Subcutaneous adipose tissue (tissue), 4 donors: ENCODE measurements around the gene PFDN6. TPM values are rescaled to one million over a fixed set of nuclear protein-coding genes. Genes with fewer than 3 reads are reported as not detected.

Experiments used
- total RNA-seq, 4 donors: library from RNA; depleted of rRNA; stranded (reverse); fragments of >200 nt; gene quantifications; one replicate each; pipeline ENCODE4 v1.1.0, GENCODE V29; 2016
- TF ChIP-seq, protein P1 (sequence below): fragments of 450-650 bp; IDR thresholded peaks from one replicate; pipeline ENCODE4 v1.5.1; 2016; ENCODE audit warnings: low read depth, mild to moderate bottlenecking, control low read depth, antibody characterized with exemption, moderate library complexity

The PFDN6 gene
- total RNA-seq, 4 donors from 2014 or later = 17.1 to 31.0 (median 23.4) TPM

DNA sequence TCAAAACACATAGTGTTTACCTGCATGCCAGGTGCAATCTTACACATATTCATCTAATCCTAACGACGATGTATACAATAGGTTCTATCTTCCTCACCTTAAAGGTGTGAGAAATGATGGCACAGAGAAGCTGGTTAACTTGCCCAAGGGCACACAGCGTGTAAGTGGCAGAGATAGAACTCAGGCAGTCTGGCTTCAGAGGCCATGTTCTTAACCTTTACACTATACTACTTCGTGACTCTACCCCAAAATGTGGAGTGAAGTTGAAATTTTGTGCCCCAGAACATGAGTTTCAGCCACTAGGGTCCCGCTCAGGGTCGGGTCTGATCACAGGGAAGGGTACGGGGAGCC, 18.3 kb upstream of the PFDN6 start:
- TF ChIP-seq, protein P1, sequence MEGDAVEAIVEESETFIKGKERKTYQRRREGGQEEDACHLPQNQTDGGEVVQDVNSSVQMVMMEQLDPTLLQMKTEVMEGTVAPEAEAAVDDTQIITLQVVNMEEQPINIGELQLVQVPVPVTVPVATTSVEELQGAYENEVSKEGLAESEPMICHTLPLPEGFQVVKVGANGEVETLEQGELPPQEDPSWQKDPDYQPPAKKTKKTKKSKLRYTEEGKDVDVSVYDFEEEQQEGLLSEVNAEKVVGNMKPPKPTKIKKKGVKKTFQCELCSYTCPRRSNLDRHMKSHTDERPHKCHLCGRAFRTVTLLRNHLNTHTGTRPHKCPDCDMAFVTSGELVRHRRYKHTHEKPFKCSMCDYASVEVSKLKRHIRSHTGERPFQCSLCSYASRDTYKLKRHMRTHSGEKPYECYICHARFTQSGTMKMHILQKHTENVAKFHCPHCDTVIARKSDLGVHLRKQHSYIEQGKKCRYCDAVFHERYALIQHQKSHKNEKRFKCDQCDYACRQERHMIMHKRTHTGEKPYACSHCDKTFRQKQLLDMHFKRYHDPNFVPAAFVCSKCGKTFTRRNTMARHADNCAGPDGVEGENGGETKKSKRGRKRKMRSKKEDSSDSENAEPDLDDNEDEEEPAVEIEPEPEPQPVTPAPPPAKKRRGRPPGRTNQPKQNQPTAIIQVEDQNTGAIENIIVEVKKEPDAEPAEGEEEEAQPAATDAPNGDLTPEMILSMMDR = no peak

DNA sequence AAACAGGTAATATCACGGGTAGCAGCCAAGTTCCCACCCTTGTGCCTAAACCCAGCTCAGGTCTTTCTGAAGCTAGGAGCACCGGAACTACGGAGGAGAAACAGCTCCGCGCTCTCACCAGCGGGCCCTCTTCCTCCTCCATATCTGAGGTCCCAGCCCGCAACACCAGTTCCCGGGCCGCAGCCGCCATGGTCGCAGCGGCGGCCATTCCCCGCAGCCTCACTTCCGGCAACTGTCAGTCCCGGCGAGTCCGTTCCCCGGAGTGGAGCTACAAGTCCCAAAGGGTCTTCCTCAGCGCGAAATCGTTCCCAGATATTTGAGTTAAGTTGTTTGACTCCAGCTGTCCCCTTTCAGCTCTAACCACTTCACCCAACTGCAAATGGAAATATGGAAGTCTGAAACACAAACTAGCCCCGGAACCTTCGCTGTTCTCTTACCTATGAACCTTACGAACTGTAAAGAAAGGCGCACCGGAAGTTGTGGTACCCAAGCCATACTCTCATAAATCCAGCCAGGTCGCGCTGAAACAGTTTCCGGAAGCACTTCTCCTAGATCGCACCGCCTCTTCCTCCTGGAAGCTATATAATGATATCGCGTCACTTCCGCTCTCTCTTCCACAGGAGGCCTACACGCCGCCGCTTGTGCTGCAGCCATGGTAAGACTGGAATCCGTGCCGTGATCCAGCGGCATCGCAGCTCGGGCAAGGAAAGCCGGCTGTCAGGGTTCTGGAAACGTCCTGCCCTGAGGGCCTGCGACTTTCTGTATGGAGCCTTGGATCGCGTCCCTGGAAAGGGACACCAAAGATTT, 17.7 kb upstream of the PFDN6 start, which contains the start of the genes RPS18 and VPS52:
Gene RPS18, plus strand, starts transcription at position 608 of the 807 bp plus-strand sequence. Its CDS starts 45 bp downstream, at position 653.
Gene VPS52, minus strand, starts transcription at position 409 of the 807 bp plus-strand sequence. Its CDS starts 201 bp downstream, at position 208.
- TF ChIP-seq, protein P1 = no peak

DNA sequence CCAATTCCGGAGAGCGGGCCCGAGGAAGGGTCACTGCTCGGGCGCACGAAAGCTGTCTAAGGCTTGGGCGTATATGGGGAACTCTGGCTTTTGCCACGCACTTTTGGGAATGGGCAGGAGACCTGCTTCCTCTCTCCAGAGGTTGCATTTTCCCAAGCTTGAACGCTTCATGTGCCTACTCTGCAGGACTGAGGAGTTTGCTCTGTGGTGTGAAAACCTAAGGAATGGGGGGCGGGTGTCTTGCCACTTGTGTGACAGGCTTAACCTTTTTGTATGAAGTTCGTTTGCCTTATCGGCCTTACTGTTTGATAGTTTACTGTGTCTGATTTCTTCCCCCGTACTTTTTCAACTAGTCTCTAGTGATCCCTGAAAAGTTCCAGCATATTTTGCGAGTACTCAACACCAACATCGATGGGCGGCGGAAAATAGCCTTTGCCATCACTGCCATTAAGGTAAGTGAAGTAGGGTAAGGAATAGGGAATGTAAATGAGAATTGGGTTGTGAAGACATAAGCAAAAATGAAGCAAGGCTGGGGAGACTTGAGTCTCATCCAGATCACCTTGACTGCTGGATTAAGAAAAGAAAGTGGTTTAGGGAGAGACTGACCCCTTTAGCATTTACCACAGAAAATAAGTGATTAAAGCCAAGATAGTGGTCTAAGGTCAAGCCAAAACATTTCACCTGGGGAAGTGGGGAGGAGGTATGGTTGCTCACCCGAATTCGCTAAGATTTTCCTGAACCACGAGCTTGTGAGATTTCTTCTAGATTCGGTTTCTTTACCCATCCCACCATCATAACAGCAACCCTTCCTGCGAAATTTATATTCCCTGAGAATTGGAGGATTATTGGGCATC, 16.9 kb upstream of the PFDN6 start:
- TF ChIP-seq, protein P1 = no peak

DNA sequence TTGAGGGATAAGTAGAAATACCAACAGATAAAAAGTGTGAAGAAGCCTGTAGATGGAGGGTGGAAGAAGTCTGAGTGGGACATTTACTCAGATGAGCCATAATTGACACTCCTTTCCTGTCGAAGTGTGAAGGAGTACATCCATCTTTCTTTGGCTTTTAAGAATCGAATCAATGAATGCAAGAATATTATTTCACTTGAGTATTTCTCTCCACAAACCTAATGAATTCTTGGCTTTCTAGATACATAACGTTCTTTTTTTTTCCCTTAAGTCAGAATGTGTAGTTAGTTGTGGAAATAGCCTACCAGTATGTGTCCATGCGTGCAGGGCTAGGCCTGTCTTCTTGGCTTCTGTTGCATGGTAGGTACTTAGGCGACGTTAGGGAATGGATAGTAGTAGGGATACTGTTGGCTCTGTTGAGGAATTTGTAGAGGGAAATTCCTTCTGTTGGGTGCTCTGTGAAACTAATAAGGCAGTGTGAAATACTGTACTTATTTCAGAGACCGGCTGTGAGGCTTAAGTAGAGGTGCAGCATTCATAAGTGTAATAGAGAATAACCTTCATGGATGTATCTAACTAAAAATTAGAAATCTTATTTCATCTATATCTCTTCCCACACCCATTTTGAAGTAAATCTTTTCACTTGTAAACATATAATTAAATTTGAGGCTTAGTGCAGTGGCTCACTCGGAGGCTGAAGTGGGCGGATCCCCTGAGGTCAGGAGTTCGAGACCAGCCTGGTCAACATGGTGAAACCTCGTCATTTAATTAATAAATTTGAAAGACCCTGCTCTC, 16.1 kb upstream of the PFDN6 start:
- TF ChIP-seq, protein P1 = no peak

DNA sequence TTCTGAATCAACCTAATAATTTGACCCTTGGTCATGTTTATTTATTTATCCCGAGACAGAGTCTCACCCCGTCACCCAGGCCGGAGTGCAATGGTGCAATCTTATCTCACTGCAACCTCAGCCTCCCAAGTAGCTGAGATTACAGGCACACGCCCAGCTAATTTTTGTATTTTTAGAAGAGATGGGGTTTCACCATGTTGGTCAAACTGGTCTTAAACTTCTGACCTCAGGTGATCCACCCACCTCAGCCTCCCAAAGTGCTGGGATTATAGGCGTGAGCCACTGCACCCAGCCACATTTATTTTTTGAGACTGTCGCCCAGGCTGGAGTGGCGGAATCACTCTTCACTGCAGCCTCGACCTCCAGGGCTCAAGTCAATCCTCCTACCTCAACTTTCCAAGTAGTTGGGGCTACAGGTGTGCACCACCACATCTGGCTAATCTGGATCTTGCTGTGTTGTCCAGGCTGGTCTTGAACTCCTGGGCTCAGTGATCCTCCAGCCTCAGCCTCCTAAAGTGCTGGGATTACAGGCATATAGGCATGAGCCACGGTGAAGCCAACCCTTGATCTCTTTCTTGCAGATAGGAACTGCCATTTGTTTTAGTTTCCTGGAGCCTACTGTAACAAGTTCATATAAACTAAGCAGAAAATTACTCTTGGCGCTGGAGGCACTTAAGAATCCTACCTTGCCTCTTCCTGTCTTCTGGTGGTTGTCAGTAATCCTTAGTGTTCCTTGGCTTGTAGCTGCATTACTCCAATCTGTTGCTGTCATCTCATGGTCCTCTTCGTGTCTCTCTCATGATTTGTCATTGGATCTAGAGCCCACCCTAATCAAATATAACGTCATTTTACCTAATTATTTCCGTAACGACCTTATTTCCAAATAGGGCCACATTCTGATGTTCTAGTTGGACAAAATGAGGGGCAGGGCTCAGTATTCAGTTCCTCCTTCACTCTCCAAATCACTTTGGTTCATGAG, 15.2 kb upstream of the PFDN6 start:
- TF ChIP-seq, protein P1 = no peak

DNA sequence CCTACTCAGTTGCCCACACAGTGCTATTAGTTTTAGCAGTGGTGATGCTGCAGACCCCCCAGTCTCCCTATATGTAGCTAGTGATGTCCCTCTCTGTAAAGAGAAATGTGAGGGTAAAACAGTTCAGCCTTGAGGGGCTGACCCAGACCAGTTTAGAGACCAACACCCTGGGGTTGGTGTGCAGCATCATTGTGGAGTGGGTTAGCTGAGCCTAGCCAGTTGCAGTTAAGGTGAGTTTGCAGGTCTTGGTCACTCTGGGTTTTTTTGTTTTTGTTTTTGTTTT, 12.9 kb upstream of the PFDN6 start:
- TF ChIP-seq, protein P1 = no peak
